GM19025 (cell line): ENCODE measurements around the gene GOLGA8N.
"Not testable (repeated sequence)": the region's sequence is repeated elsewhere in the genome, so short reads cannot be mapped to it uniquely, and the experiment has no call there.

Source experiments
- ATAC-seq: cut with Tn5 transposase; IDR thresholded peaks from one replicate; pipeline ENCODE4 v1.9.1; 2021; ENCODE audit warnings: mild to moderate bottlenecking, low read depth, moderate library complexity; ENCODE audit not compliant: unreplicated experiment

The GOLGA8N gene

GRCh38 chr15:32593151-32593550, at the start of gene GOLGA8N:
Gene GOLGA8N, plus strand, starts transcription at chr15:32593456.
- not testable (repeated sequence) for ATAC-seq

GRCh38 chr15:32543456-32543855, 49.8 kb upstream of the GOLGA8N start:
- ATAC-seq, result not testable (repeated sequence)

GRCh38 chr15:32545129-32545528, 48.1 kb upstream of the GOLGA8N start:
- ATAC-seq, result not testable (repeated sequence)

- ATAC-seq, result not testable (repeated sequence)
Measured at GRCh38 chr15:32554587-32554986, 38.7 kb upstream of the GOLGA8N start.

- ATAC-seq, result not testable (repeated sequence)
Measured at GRCh38 chr15:32562198-32562597, 31.1 kb upstream of the GOLGA8N start.

GRCh38 chr15:32568988-32569387, 24.3 kb upstream of the GOLGA8N start:
- not testable (repeated sequence) for ATAC-seq

- not testable (repeated sequence) for ATAC-seq
Measured at GRCh38 chr15:32578482-32578881, 14.8 kb upstream of the GOLGA8N start.

- not testable (repeated sequence) for ATAC-seq
Measured at GRCh38 chr15:32585844-32586243, 7.4 kb upstream of the GOLGA8N start.

- ATAC-seq, result not testable (repeated sequence)
Measured at GRCh38 chr15:32609518-32609917, 16.3 kb downstream of the GOLGA8N start.

- not testable (repeated sequence) for ATAC-seq
Measured at GRCh38 chr15:32610719-32611118, 17.5 kb downstream of the GOLGA8N start.

GRCh38 chr15:32614712-32615050, 21.4 kb downstream of the GOLGA8N start:
- ATAC-seq, result peak; percentile 22

- ATAC-seq, result peak; percentile 77
Measured at GRCh38 chr15:32615051-32615870, 22.0 kb downstream of the GOLGA8N start, which contains the start of gene ARHGAP11A. Gene ARHGAP11A, plus strand, starts transcription at chr15:32615504. Its CDS starts 708 bp downstream, at chr15:32616212.

- peak; percentile 7 for ATAC-seq
Measured at GRCh38 chr15:32615871-32616426, 22.7 kb downstream of the GOLGA8N start.

- ATAC-seq, result no peak
Measured at GRCh38 chr15:32636410-32636809, 43.2 kb downstream of the GOLGA8N start.

GRCh38 chr15:32636908-32637567, 43.8 kb downstream of the GOLGA8N start:
- ATAC-seq, result no peak

- ATAC-seq, result no peak
Measured at GRCh38 chr15:32637704-32638103, 44.4 kb downstream of the GOLGA8N start.

- ATAC-seq, result no peak
Measured at GRCh38 chr15:32641517-32642059, 48.3 kb downstream of the GOLGA8N start, which contains the start of gene SCG5. Gene SCG5, plus strand, starts transcription at chr15:32641710. Its CDS starts 1,883 bp downstream, at chr15:32643593.

GRCh38 chr15:32642667-32643435, 49.6 kb downstream of the GOLGA8N start:
- ATAC-seq, result no peak

GRCh38 chr15:32643907-32644445, 50.7 kb downstream of the GOLGA8N start:
- no peak for ATAC-seq

- ATAC-seq, result no peak
Measured at GRCh38 chr15:32646291-32646690, 53.0 kb downstream of the GOLGA8N start.
